IMR-90 (cell line): Measurements from ENCODE around the gene CDON. TPM values are rescaled to one million over a fixed set of nuclear protein-coding genes. Genes with fewer than 3 reads are reported as not detected.

Source experiments
- ATAC-seq: fragments of 200-7000 bp; cut with Tn5 transposase; 2 replicates; pipeline ENCODE4 v1.9.1; 2020; ENCODE audit warnings: low read depth, mild to moderate bottlenecking, moderate library complexity
- BruUV-seq: library from RNA; stranded (reverse); fragments of 400-500 nt; replicated peaks from 2 replicates; lab custom pipeline; 2021; lab: Mats Ljungman, UMichigan
- CTCF ChIA-PET: fragments of 300-600 bp; formaldehyde crosslinking; extraction: SDS; loops from one replicate; lab custom pipeline; 2021; ENCODE audit warnings: antibody characterized with exemption; lab: Yijun Ruan, JAX
- POLR2A ChIA-PET: fragments of 300-600 bp; sonication (Branson Sonifier 250); formaldehyde crosslinking; loops from one replicate; lab custom pipeline; 2022; ENCODE audit warnings: antibody characterized with exemption; ENCODE audit not compliant: unreplicated experiment; lab: Charles Lee
- DNase-seq: peaks from one replicate; pipeline ENCODE4 v3.0.0; 2013
- H2AFZ ChIP-seq: replicated peaks from 2 replicates; pipeline ENCODE3; 2013; ENCODE audit warnings: low read length, mild to moderate bottlenecking; ENCODE audit not compliant: poor library complexity
- H2AK5ac ChIP-seq: 2 replicates; pipeline ENCODE4 v1.6.1; 2013; ENCODE audit warnings: low read depth, low read length, inconsistent platforms
- H2AK9ac ChIP-seq: replicated peaks from 2 replicates; pipeline ENCODE3; 2013; ENCODE audit warnings: mild to moderate bottlenecking, low read depth, low read length, moderate library complexity; ENCODE audit not compliant: poor library complexity
- H2BK120ac ChIP-seq: 2 replicates; pipeline ENCODE4 v1.6.1; 2013; ENCODE audit warnings: low read depth, low read length, inconsistent platforms
- H2BK15ac ChIP-seq: 3 replicates; pipeline ENCODE4 v1.6.1; 2013; ENCODE audit warnings: low read depth, low read length, inconsistent platforms
- H2BK20ac ChIP-seq: 2 replicates; pipeline ENCODE4 v1.6.1; 2013; ENCODE audit warnings: low read depth, mild to moderate bottlenecking, inconsistent platforms, low read length, moderate library complexity
- H2BK5ac ChIP-seq: 2 replicates; pipeline ENCODE4 v1.6.1; 2013; ENCODE audit warnings: mild to moderate bottlenecking, low read depth, low read length, inconsistent platforms; ENCODE audit not compliant: poor library complexity, severe bottlenecking
- H3K14ac ChIP-seq: replicated peaks from 2 replicates; pipeline ENCODE4 v1.6.1; 2013; ENCODE audit warnings: low read depth, low read length, inconsistent platforms
- H3K18ac ChIP-seq: 2 replicates; pipeline ENCODE4 v1.6.1; 2013; ENCODE audit warnings: low read depth, low read length, control low read depth
- H3K23ac ChIP-seq: 2 replicates; pipeline ENCODE4 v1.6.1; 2013; ENCODE audit warnings: low read depth, low read length, inconsistent platforms
- H3K27ac ChIP-seq: 2 replicates; pipeline ENCODE4 v1.5.1; 2013; ENCODE audit warnings: mild to moderate bottlenecking, control low read depth, low read length; ENCODE audit not compliant: insufficient read depth
- H3K27me3 ChIP-seq: 2 replicates; pipeline ENCODE4 v1.6.1; 2013; ENCODE audit warnings: low read length; ENCODE audit not compliant: control insufficient read depth, insufficient read depth
- H3K36me3 ChIP-seq: 2 replicates; pipeline ENCODE4 v1.6.1; 2013; ENCODE audit warnings: low read length, mixed read lengths; ENCODE audit not compliant: control insufficient read depth, insufficient read depth
- H3K4ac ChIP-seq: 2 replicates; pipeline ENCODE4 v1.6.1; 2013; ENCODE audit warnings: low read depth, low read length, inconsistent platforms
- H3K4me1 ChIP-seq: 2 replicates; pipeline ENCODE4 v1.6.1; 2013; ENCODE audit warnings: low read length, mixed read lengths; ENCODE audit not compliant: control insufficient read depth, insufficient read depth
- H3K4me2 ChIP-seq: 2 replicates; pipeline ENCODE4 v1.6.1; 2013; ENCODE audit warnings: low read depth, mild to moderate bottlenecking, control low read depth, low read length, moderate library complexity
- H3K4me3 ChIP-seq: 2 replicates; pipeline ENCODE4 v1.5.1; 2013; ENCODE audit warnings: low read depth, mild to moderate bottlenecking, control low read depth, low read length, moderate library complexity; ENCODE audit not compliant: insufficient read depth
- H3K56ac ChIP-seq: 2 replicates; pipeline ENCODE4 v1.6.1; 2013; ENCODE audit warnings: low read length, inconsistent platforms; ENCODE audit not compliant: insufficient read depth; ENCODE audit errors: extremely low read depth
- H3K79me1 ChIP-seq, 2 experiments: 2 replicates each; pipeline ENCODE4 v1.6.1; 2013; ENCODE audit warnings: low read length in 2 of 2, inconsistent platforms in 1 of 2, low read depth in 1 of 2
- H3K9ac ChIP-seq: 2 replicates; pipeline ENCODE4 v1.6.1; 2013; ENCODE audit warnings: low read depth, low read length, control low read depth
- H3K9me1 ChIP-seq: 2 replicates; pipeline ENCODE4 v1.6.1; 2013; ENCODE audit warnings: low read length, inconsistent platforms; ENCODE audit not compliant: insufficient read depth
- H3K9me3 ChIP-seq: 2 replicates; pipeline ENCODE4 v1.6.1; 2013; ENCODE audit warnings: low read length; ENCODE audit not compliant: control insufficient read depth, insufficient read depth
- H4K20me1 ChIP-seq: 2 replicates; pipeline ENCODE4 v1.6.1; 2013; ENCODE audit warnings: low read length, inconsistent platforms; ENCODE audit not compliant: insufficient read depth
- H4K5ac ChIP-seq: 2 replicates; pipeline ENCODE4 v1.6.1; 2013; ENCODE audit warnings: mild to moderate bottlenecking, low read depth, low read length, control low read depth
- H4K8ac ChIP-seq, 2 experiments: 2 replicates each; pipeline ENCODE4 v1.6.1; 2013; ENCODE audit warnings: low read depth in 2 of 2, low read length in 2 of 2, control low read depth in 1 of 2, inconsistent platforms in 1 of 2
- H4K91ac ChIP-seq: 2 replicates; pipeline ENCODE4 v1.6.1; 2013; ENCODE audit warnings: low read depth, low read length, inconsistent platforms; ENCODE audit not compliant: insufficient read depth
- CEBPB ChIP-seq: IDR thresholded peaks from 2 replicates; pipeline ENCODE4 v1.6.1; 2012; ENCODE audit warnings: low read depth, low read length, improper control_type of control experiment
- RCOR1 ChIP-seq: IDR thresholded peaks from 2 replicates; pipeline ENCODE4 v1.6.1; 2012; ENCODE audit warnings: mild to moderate bottlenecking, low read length, improper control_type of control experiment; ENCODE audit not compliant: insufficient replicate concordance
- WGBS, 2 experiments: methylation state at CpG; one replicate each; pipeline versions ENCODE4 v1.1.5 to v1.1.7; 2013; ENCODE audit warnings: missing lambda C conversion rate in 2 of 2; ENCODE audit not compliant: insufficient read length in 1 of 2; ENCODE audit errors: extremely low coverage in 2 of 2; 5-methylcytosine and 5-hydroxymethylcytosine counted together
- dilution Hi-C: fragments of 300-500 bp; cut with HindIII; formaldehyde crosslinking; loops from one replicate; pipeline ENCODE4 v1.14.3; 2018; ENCODE audit warnings: low sequenced_read_pairs; ENCODE audit not compliant: unreplicated experiment
- in situ Hi-C: fragments of 300-500 bp; cut with MboI; formaldehyde crosslinking; loops from 3 replicates; pipeline ENCODE4 v1.14.3; 2019; ENCODE audit warnings: low sequenced_read_pairs, inconsistent platforms, mixed read lengths
- intact Hi-C: fragments of 100-400 bp; cut with micrococcal nuclease; formaldehyde crosslinking; loops from 2 replicates; pipeline ENCODE4 v1.10.0; 2022
- polyA plus RNA-seq, 3 experiments: library from polyadenylated mRNA; depleted of rRNA; stranded (reverse); fragments of >200 nt; gene quantifications; 2 replicates each; pipeline ENCODE4 v1.2.3, GENCODE V29; 2012; ENCODE audit warnings: low replicate concordance in 1 of 3
- total RNA-seq: library from RNA; depleted of rRNA; stranded (reverse); fragments of >200 nt; gene quantifications from 2 replicates; pipeline ENCODE4 v1.2.3, GENCODE V29; 2012
- TF ChIP-seq, protein P1 (sequence below): fragments of 150-350 bp; IDR thresholded peaks from 2 replicates; pipeline ENCODE4 v1.6.1; 2016; ENCODE audit warnings: low read depth, mild to moderate bottlenecking, low read length, moderate library complexity, borderline replicate concordance

The CDON gene
- total and polyA plus RNA-seq, 2 of the 4 experiments (the other 2 are of a cell fraction): 1.2 to 3.8 TPM

- Histone ChIP-seq H2AK9ac (no peak overlapping the region), H3K56ac (no peak overlapping the region), H3K36me3 (no peaks in the 10 kb centered on the region), H3K4me2 (no peak overlapping the region), H2BK5ac (no peak overlapping the region), H4K8ac (no peak overlapping the region), H3K23ac (no peak overlapping the region), H4K20me1 (no peaks in the 10 kb centered on the region), H2BK15ac (no peak overlapping the region), H4K5ac (no peak overlapping the region), H3K27ac (no peak overlapping the region), H3K27me3 (peaks cover 14% of the 10 kb centered on the region), H2BK20ac (no peak overlapping the region), H3K9me1 (no peaks in the 10 kb centered on the region), H3K4ac (no peak overlapping the region), H2AK5ac (no peak overlapping the region), H3K4me1 (peaks cover 2% of the 10 kb centered on the region; the same call in 1 of the 2 replicates), H2BK120ac (no peak overlapping the region), H3K14ac (no peak overlapping the region), H3K79me1 (no peaks in the 10 kb centered on the region), H3K9me3 (no peaks in the 10 kb centered on the region), H3K4me3 (no peak overlapping the region), H4K91ac (no peak overlapping the region), H2AFZ (no peak overlapping the region), H3K9ac (no peak overlapping the region), H3K18ac (no peak overlapping the region)
- TF ChIP-seq RCOR1 (no peak), CEBPB (no peak)
- TF ChIP-seq, protein P1, sequence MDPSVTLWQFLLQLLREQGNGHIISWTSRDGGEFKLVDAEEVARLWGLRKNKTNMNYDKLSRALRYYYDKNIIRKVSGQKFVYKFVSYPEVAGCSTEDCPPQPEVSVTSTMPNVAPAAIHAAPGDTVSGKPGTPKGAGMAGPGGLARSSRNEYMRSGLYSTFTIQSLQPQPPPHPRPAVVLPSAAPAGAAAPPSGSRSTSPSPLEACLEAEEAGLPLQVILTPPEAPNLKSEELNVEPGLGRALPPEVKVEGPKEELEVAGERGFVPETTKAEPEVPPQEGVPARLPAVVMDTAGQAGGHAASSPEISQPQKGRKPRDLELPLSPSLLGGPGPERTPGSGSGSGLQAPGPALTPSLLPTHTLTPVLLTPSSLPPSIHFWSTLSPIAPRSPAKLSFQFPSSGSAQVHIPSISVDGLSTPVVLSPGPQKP: no peak
- no peak for DNase-seq
- in situ Hi-C loops (no loop called here), intact Hi-C loops (no loop called here), dilution Hi-C loops (no loop called here)
- POLR2A ChIA-PET: no interaction called here
- no TSS peak for BruUV-seq
- CTCF ChIA-PET: no interaction called here
- no CpG with 5 or more reads among the region's 1 CpG for WGBS, 2 experiments
- ATAC-seq: no peak
These were observed 26.3 kb upstream of the CDON start for GRCh38 chr11:126088999-126089398.
